Bronchial epithelial cell (primary cell): Measurements from ENCODE around the gene RHOB. TPM values are rescaled to one million over a fixed set of nuclear protein-coding genes. Genes with fewer than 3 reads are reported as not detected.
A peak's percentile ranks its signal among the peaks of the same experiment; 100 is the strongest.

Source experiments
- DNase-seq: peaks from one replicate; pipeline ENCODE4 v3.0.0-alpha.2; 2010; ENCODE audit warnings: low read depth
- FAIRE-seq: peaks from 2 replicates; lab custom pipeline; 2011; peaks lifted over from hg19 to GRCh38; lab: Jason Lieb, UNC
- H3K27me3 ChIP-seq: 2 replicates; pipeline ENCODE4 v1.5.1; 2011; ENCODE audit warnings: low read length; ENCODE audit not compliant: control insufficient read depth, insufficient read depth
- H3K36me3 ChIP-seq: 2 replicates; pipeline ENCODE4 v1.5.1; 2011; ENCODE audit warnings: low read length; ENCODE audit not compliant: control insufficient read depth, insufficient read depth
- H3K4me3 ChIP-seq: 2 replicates; pipeline ENCODE4 v1.5.1; 2011; ENCODE audit warnings: mild to moderate bottlenecking, low read depth, low read length, control low read depth
- CTCF ChIP-seq: IDR thresholded peaks from 2 replicates; pipeline ENCODE4 v1.5.1; 2011; ENCODE audit warnings: mild to moderate bottlenecking, moderate library complexity, low read length, control low read depth, inconsistent platforms; ENCODE audit not compliant: insufficient read depth, severe bottlenecking
- total RNA-seq: library from RNA; depleted of rRNA; stranded (reverse); fragments of >200 nt; gene quantifications from 2 replicates; pipeline ENCODE4 v1.2.1, GENCODE V29; 2014

Gene RHOB
- total RNA-seq, 1 donor from 2014 or later, result 51.9 TPM

GRCh38 chr2:20465716-20466394 is 19.0 kb downstream of the RHOB start:
- Histone ChIP-seq H3K4me3 (no peak overlapping the region), H3K27me3 (no peaks in the 10 kb centered on the region), H3K36me3 (no peaks in the 10 kb centered on the region)
- no peak for FAIRE-seq
- TF ChIP-seq CTCF, result no peak
- peak; percentile 29 for DNase-seq

DNA sequence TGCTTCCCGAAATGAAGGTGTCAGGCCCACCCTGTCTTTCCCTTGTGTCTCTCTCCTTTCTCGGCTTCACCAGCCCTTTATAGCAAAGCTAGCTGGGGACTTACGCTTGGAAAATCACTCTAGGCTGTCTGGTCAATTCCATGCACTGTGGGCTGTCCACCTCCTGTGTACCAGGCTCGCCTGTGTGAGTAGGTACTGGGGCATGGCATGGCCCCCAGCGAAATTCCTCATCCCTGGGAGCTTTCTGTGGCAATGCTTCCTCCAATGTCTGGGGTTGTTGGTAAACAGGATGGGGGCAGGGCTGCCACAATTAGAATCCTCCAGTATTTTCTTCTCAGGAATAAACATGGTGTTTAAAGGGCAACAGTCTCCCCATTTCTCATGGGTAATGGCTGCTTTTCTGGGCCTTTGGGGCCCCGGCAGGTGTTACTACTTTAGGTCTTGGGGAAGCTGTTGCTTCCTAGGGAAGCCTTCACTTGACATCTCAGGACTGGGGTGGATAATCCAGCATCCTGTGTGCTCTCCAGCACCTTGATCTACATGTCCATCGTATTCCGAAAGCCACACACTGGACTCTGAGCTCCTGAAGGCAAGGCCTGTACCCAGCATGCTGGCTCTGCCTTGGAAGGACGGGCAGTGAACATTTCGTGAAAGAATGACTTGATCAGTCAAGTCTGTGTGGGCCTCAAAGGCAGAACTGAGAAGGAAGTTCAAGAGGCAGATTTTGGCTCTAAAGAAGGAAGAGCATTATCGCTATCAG is 21.1 kb downstream of the RHOB start:
- no peaks in the 10 kb centered on the region for H3K36me3 ChIP-seq
- no peak overlapping the region for H3K4me3 ChIP-seq
- no peaks in the 10 kb centered on the region for H3K27me3 ChIP-seq
- FAIRE-seq (no peak), DNase-seq (no peak)
- TF ChIP-seq CTCF, result no peak

- no peak for FAIRE-seq
These were observed 22.0 kb downstream of the RHOB start for GRCh38 chr2:20468549-20469500.

DNA sequence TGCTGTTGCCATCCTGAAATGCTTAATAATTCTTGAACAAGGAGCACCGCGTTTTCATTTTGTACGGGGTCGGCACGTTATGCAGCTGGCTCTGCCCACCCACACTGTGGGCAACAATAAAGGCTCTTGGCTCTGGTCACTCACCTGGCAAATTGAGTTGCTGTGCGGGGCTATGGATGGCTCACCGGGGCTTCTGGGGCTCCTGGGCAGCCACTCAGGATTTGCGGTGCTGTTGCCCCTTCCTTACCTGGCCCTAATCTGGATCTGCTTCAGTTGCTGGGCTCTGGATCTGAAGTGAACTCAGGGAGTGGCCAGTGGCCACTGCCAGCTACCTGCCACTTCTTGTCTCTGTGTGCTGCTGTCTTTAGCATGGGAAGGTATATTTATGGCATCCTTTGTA is 22.7 kb downstream of the RHOB start:
- DNase-seq (no peak), FAIRE-seq (no peak)
- H3K27me3 ChIP-seq, result no peaks in the 10 kb centered on the region
- no peaks in the 10 kb centered on the region for H3K36me3 ChIP-seq
- no peak overlapping the region for H3K4me3 ChIP-seq
- no peak for TF ChIP-seq CTCF

More at GRCh38 chr2:20468549-20469500, 22.0 kb downstream of the RHOB start:
- no peaks in the 10 kb centered on the region for H3K27me3 ChIP-seq
- TF ChIP-seq CTCF, result no peak
- no peaks in the 10 kb centered on the region for H3K36me3 ChIP-seq
- DNase-seq, result no peak
- H3K4me3 ChIP-seq, result no peak overlapping the region

GRCh38 chr2:20470211-20470610 is 23.3 kb downstream of the RHOB start:
- no peaks in the 10 kb centered on the region for H3K36me3 ChIP-seq
- TF ChIP-seq CTCF, result no peak
- no peaks in the 10 kb centered on the region for H3K27me3 ChIP-seq
- no peak overlapping the region for H3K4me3 ChIP-seq
- FAIRE-seq (no peak), DNase-seq (no peak)
